H1 (cell line): Measurements from ENCODE around the gene ARL3. TPM values are rescaled to one million over a fixed set of nuclear protein-coding genes. Genes with fewer than 3 reads are reported as not detected.

ENCODE experiments used
- ASH2L ChIP-seq: fragments of 200-600, 300-600 bp; sonication (generic); IDR thresholded peaks from one replicate; pipeline ENCODE4 v1.7.1; 2017; ENCODE audit warnings: low read length
- ATF3 ChIP-seq: IDR thresholded peaks from 2 replicates; pipeline ENCODE4 v1.6.1; 2011; ENCODE audit warnings: low read depth, mild to moderate bottlenecking, low read length; ENCODE audit not compliant: insufficient read depth
- CBX8 ChIP-seq: fragments of 300-800, 300-1000 bp; sonication (generic); IDR thresholded peaks from 2 replicates; pipeline ENCODE4 v1.7.1; 2016; ENCODE audit warnings: low read depth, low read length, borderline replicate concordance
- CEBPB ChIP-seq: IDR thresholded peaks from 2 replicates; pipeline ENCODE4 v1.6.1; 2012; ENCODE audit warnings: low read depth, low read length
- CREB1 ChIP-seq: IDR thresholded peaks from 2 replicates; pipeline ENCODE4 v1.6.1; 2012; ENCODE audit warnings: inconsistent platforms
- CTCF ChIP-seq, 3 experiments: IDR thresholded peaks; 1 replicate in 2 of 3; 2 replicates in 1 of 3; pipeline versions ENCODE4 v1.5.1 to v1.6.1; 2011; ENCODE audit warnings: low read length in 3 of 3, mild to moderate bottlenecking in 3 of 3, inconsistent platforms in 2 of 3, low read depth in 1 of 3, moderate library complexity in 1 of 3; ENCODE audit not compliant: insufficient read depth in 1 of 3; ENCODE audit errors: control extremely low read depth in 1 of 3
- E2F6 ChIP-seq: IDR thresholded peaks from 2 replicates; pipeline ENCODE4 v1.6.1; 2012; ENCODE audit warnings: inconsistent platforms
- EZH2 ChIP-seq: fragments of 200-600 bp; sonication (generic); IDR thresholded peaks from 2 replicates; pipeline ENCODE4 v1.7.1; 2012; ENCODE audit warnings: low read depth, mild to moderate bottlenecking, moderate library complexity, low read length, inconsistent platforms; ENCODE audit not compliant: severe bottlenecking
- GABPA ChIP-seq: IDR thresholded peaks from 2 replicates; pipeline ENCODE4 v1.6.1; 2011; ENCODE audit warnings: mild to moderate bottlenecking, low read length, moderate library complexity, borderline replicate concordance; ENCODE audit not compliant: insufficient read depth
- KDM5A ChIP-seq: fragments of 200-600 bp; IDR thresholded peaks from 2 replicates; pipeline ENCODE4 v1.7.1; 2012; ENCODE audit warnings: mild to moderate bottlenecking, low read length, inconsistent platforms, mixed read lengths
- PHF8 ChIP-seq: fragments of 200-600 bp; sonication (generic); conservative IDR thresholded peaks from 2 replicates; pipeline ENCODE4 v1.7.1; 2012; ENCODE audit warnings: low read depth, mild to moderate bottlenecking, inconsistent platforms, low read length, moderate library complexity
- POLR2AphosphoS5 ChIP-seq: IDR thresholded peaks from 2 replicates; pipeline ENCODE4 v1.6.1; 2011; ENCODE audit warnings: low read depth, low read length
- RXRA ChIP-seq: IDR thresholded peaks from 2 replicates; pipeline ENCODE4 v1.6.1; 2011; ENCODE audit warnings: low read depth, mild to moderate bottlenecking, low read length, moderate library complexity; ENCODE audit not compliant: insufficient read depth
- SIN3A ChIP-seq, 2 experiments: IDR thresholded peaks in 1 of 2; conservative IDR thresholded peaks in 1 of 2; 2 replicates each; pipeline ENCODE4 v1.6.1; 2011 to 2012; ENCODE audit warnings: low read length in 2 of 2, improper control_type of control experiment in 1 of 2, low read depth in 1 of 2, mild to moderate bottlenecking in 1 of 2
- SUZ12 ChIP-seq: fragments of 200-600 bp; sonication (generic); IDR thresholded peaks from 2 replicates; pipeline ENCODE4 v1.6.1; 2012; ENCODE audit warnings: mild to moderate bottlenecking, inconsistent platforms, low read length, moderate library complexity, mixed read lengths
- USF2 ChIP-seq: IDR thresholded peaks from 2 replicates; pipeline ENCODE4 v1.6.1; 2011; ENCODE audit warnings: low read length, improper control_type of control experiment
- polyA plus RNA-seq, 7 experiments: library from polyadenylated mRNA; depleted of rRNA in 3 of 7; stranded (reverse) in 5 of 7; unstranded in 2 of 7; fragments of >200 nt in 5 of 7; fragments of 200-250 nt in 2 of 7; gene quantifications; 1 replicate in 5 of 7; 2 replicates in 1 of 7; 4 replicates in 1 of 7; pipeline versions ENCODE4 v1.2.1 to v1.2.3, GENCODE V29; 2011 to 2013; ENCODE audit warnings: missing spikeins in 2 of 7, mixed read lengths in 2 of 7
- total RNA-seq: library from RNA; stranded (reverse); fragmentation: NEBNext Ultra II Directional; extraction: Animal tissue kit (Norgen Biotek cat#: 25700); gene quantifications from 2 replicates; pipeline ENCODE4 v1.2.1, GENCODE V29; 2021
- TF ChIP-seq, protein P1 (sequence below): IDR thresholded peaks from 2 replicates; pipeline ENCODE4 v1.6.1; 2012; ENCODE audit warnings: inconsistent platforms

ARL3 gene
- total and polyA plus RNA-seq, 2 of the 8 experiments (the other 6 are each of a cell fraction or from before 2014, with no cell fraction given), result 8.8 to 16.2 TPM

DNA sequence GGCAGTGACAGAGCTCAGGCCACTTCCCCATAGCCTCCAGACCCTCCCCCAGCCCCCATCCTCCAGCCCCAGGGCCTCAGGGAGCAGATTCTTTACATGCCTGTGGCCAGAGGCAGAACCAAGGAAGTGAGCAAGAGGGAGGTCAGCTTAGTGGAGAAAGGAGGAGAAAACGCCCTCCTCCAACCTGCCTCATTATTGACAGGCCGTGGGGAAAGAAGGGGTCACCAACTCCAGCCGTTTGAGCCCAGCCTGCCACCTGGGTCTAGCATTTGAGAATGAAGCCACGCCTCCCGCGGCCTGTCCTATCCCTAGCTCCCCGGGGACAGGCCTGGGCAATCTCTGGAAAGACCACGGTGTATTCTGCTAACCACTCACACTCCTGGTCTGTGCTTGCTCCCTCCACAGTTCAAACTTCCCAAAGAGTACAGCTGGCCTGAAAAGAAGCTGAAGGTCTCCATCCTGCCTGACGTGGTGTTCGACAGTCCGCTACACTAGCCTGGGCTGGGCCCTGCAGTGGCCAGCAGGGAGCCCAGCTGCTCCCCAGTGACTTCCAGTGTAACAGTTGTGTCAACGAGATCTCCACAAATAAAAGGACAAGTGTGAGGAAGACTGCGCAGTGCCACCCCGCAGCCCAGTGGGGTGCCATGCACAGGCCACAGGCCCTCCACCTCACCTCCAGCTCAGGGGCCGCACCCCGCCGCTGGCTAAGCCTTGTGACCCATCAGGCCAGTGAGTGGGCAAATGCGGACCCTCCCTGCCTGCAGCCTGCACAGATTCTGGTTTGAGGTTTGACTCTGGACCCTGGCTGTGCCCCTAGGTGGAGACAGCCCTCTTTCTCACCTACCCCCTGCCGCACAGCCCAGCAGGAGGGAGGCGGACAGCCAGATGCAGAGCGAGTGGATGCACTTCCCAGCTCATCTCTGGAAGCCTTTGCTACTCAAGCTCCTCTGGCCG is 84.3 kb downstream of the ARL3 start (continued):
- no peak for TF ChIP-seq CTCF (IDR thresholded peaks at IDR 0.05; ENCODE audit: control extremely low read depth in 1 of 3, insufficient read depth in 1 of 3, low read depth in 1 of 3, low read length in 3 of 3)
- no peak for TF ChIP-seq SUZ12
- no peak for TF ChIP-seq RXRA
- no peak for TF ChIP-seq CBX8
- TF ChIP-seq USF2, result no peak
- no peak for TF ChIP-seq CEBPB
- TF ChIP-seq CREB1, result no peak
- TF ChIP-seq PHF8, result no peak
- peak; percentile 76 for TF ChIP-seq POLR2AphosphoS5
- peak; percentile 70 for TF ChIP-seq ASH2L
- no peak for TF ChIP-seq GABPA
- TF ChIP-seq E2F6, result no peak
- 0 out of 4 replicates have a peak, but pooled peaks of 1 of the 2 experiments have one; percentile 48 for TF ChIP-seq SIN3A (conservative IDR thresholded peaks at IDR 0.05 in 1 of 2, IDR thresholded peaks at IDR 0.05 in 1 of 2; ENCODE audit: low read depth in 1 of 2, low read length in 2 of 2)
- TF ChIP-seq EZH2, result no peak
- TF ChIP-seq, protein P1, sequence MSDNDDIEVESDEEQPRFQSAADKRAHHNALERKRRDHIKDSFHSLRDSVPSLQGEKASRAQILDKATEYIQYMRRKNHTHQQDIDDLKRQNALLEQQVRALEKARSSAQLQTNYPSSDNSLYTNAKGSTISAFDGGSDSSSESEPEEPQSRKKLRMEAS, result peak; percentile 0; the same call in 1 of the 2 replicates
- TF ChIP-seq ATF3, result no peak
- TF ChIP-seq KDM5A, result no peak
